HEK293 (cell line): ENCODE data around the gene HEMK1.

ENCODE experiments used
- CTCF ChIA-PET: fragments of 350-600 bp; formaldehyde crosslinking; extraction: SDS; loops from one replicate; lab custom pipeline; 2021; ENCODE audit warnings: antibody characterized with exemption; lab: Yijun Ruan, JAX
- POLR2A ChIA-PET: fragments of 300-600 bp; formaldehyde crosslinking; extraction: SDS; loops from one replicate; lab custom pipeline; 2020; ENCODE audit warnings: antibody characterized with exemption, inconsistent platforms; lab: Yijun Ruan, JAX
- H3K27ac ChIP-seq: fragments of 200-500 bp; sonication (Bioruptor generic); 2 replicates; pipeline ENCODE4 v1.5.1; 2014; ENCODE audit warnings: low read depth, low read length, control low read depth, inconsistent platforms; ENCODE audit errors: extremely low read depth
- H3K36me3 ChIP-seq, 2 experiments: fragments of 200-500 bp in 1 of 2; sonication (Bioruptor generic) in 1 of 2; 1 replicate in 1 of 2; 2 replicates in 1 of 2; pipeline ENCODE4 v1.5.1; 2014 to 2017; ENCODE audit warnings: inconsistent platforms in 2 of 2, low read length in 2 of 2; ENCODE audit not compliant: control insufficient read depth in 2 of 2, insufficient read depth in 1 of 2
- H3K4me1 ChIP-seq: fragments of 200-500 bp; sonication (Bioruptor generic); 2 replicates; pipeline ENCODE4 v1.5.1; 2014; ENCODE audit warnings: mild to moderate bottlenecking, low read length, inconsistent platforms; ENCODE audit not compliant: control insufficient read depth, insufficient read depth
- H3K4me3 ChIP-seq: 2 replicates; pipeline ENCODE4 v1.5.1; 2011; ENCODE audit warnings: low read depth, mild to moderate bottlenecking, control low read depth, low read length, moderate library complexity
- H3K9me3 ChIP-seq: fragments of 200-500 bp; sonication (Bioruptor generic); 2 replicates; pipeline ENCODE4 v1.5.1; 2014; ENCODE audit warnings: low read depth, low read length, inconsistent platforms; ENCODE audit not compliant: control insufficient read depth, insufficient read depth
- SETDB1 ChIP-seq: IDR thresholded peaks from one replicate; pipeline ENCODE4 v1.6.1; 2017; ENCODE audit warnings: mild to moderate bottlenecking, low read length, moderate library complexity, mixed read lengths; ENCODE audit not compliant: insufficient read length
- ZBTB20 ChIP-seq: fragments of 450-650 bp; formaldehyde crosslinking; IDR thresholded peaks from 2 replicates; pipeline ENCODE4 v1.5.1; 2016; ENCODE audit warnings: missing biosample characterization, missing genetic modification characterization
- ZBTB48 ChIP-seq: fragments of 450-650 bp; formaldehyde crosslinking; IDR thresholded peaks from 2 replicates; pipeline ENCODE4 v1.5.1; 2016; ENCODE audit warnings: missing biosample characterization, missing genetic modification characterization
- ZNF214 ChIP-seq: fragments of 450-650 bp; formaldehyde crosslinking; IDR thresholded peaks from 2 replicates; pipeline ENCODE4 v1.5.1; 2017; ENCODE audit warnings: missing biosample characterization, mild to moderate bottlenecking, missing genetic modification characterization, borderline replicate concordance
- ZNF221 ChIP-seq: fragments of 450-650 bp; formaldehyde crosslinking; IDR thresholded peaks from 2 replicates; pipeline ENCODE4 v1.5.1; 2017; ENCODE audit warnings: missing biosample characterization, missing genetic modification characterization, borderline replicate concordance
- ZNF292 ChIP-seq: fragments of 450-650 bp; formaldehyde crosslinking; IDR thresholded peaks from 2 replicates; pipeline ENCODE4 v1.5.1; 2016; ENCODE audit warnings: low read depth, missing biosample characterization, missing genetic modification characterization, borderline replicate concordance
- ZNF350 ChIP-seq: fragments of 450-650 bp; formaldehyde crosslinking; IDR thresholded peaks from 2 replicates; pipeline ENCODE4 v1.5.0; 2017; ENCODE audit warnings: missing biosample characterization, mild to moderate bottlenecking, missing genetic modification characterization
- ZNF394 ChIP-seq: fragments of 450-650 bp; formaldehyde crosslinking; IDR thresholded peaks from 2 replicates; pipeline ENCODE4 v1.5.1; 2016; ENCODE audit warnings: missing biosample characterization, missing genetic modification characterization, mild to moderate bottlenecking, moderate library complexity, borderline replicate concordance
- ZNF48 ChIP-seq: fragments of 450-650 bp; formaldehyde crosslinking; IDR thresholded peaks from 2 replicates; pipeline ENCODE4 v1.5.1; 2016; ENCODE audit warnings: missing biosample characterization, missing genetic modification characterization
- ZNF529 ChIP-seq: fragments of 450-650 bp; formaldehyde crosslinking; IDR thresholded peaks from 2 replicates; pipeline ENCODE4 v1.5.1; 2017; ENCODE audit warnings: missing genetic modification characterization, missing biosample characterization; ENCODE audit not compliant: insufficient replicate concordance
- ZNF585B ChIP-seq: fragments of 450-650 bp; formaldehyde crosslinking; IDR thresholded peaks from 2 replicates; pipeline ENCODE4 v1.5.1; 2016; ENCODE audit warnings: missing biosample characterization, missing genetic modification characterization
- ZNF658 ChIP-seq: fragments of 450-650 bp; formaldehyde crosslinking; IDR thresholded peaks from 2 replicates; pipeline ENCODE4; 2016; ENCODE audit warnings: missing biosample characterization, missing genetic modification characterization
- ZNF660 ChIP-seq: fragments of 450-650 bp; IDR thresholded peaks from 2 replicates; pipeline ENCODE4 v1.5.1; 2018; ENCODE audit warnings: missing biosample characterization, mild to moderate bottlenecking, missing genetic modification characterization
- TF ChIP-seq, protein P1 (sequence below): fragments of 450-650 bp; formaldehyde crosslinking; IDR thresholded peaks from 2 replicates; pipeline ENCODE4 v1.5.1; 2016; ENCODE audit warnings: missing biosample characterization, missing genetic modification characterization
- TF ChIP-seq, protein P2 (sequence below): fragments of 450-650 bp; formaldehyde crosslinking; IDR thresholded peaks from 2 replicates; pipeline ENCODE4 v1.5.1; 2017; ENCODE audit warnings: missing biosample characterization, missing genetic modification characterization
- TF ChIP-seq, protein P3 (sequence below): sonication (generic); formaldehyde crosslinking; IDR thresholded peaks from 2 replicates; pipeline ENCODE4 v1.8.1; 2022; ENCODE audit warnings: mild to moderate bottlenecking, moderate library complexity, missing genetic modification reagents
- TF ChIP-seq, protein P4 (sequence below): fragments of 450-650 bp; formaldehyde crosslinking; conservative IDR thresholded peaks from 2 replicates; pipeline ENCODE4 v1.5.1; 2016; ENCODE audit warnings: low read depth, missing biosample characterization, missing genetic modification characterization
- TF ChIP-seq, protein P5 (sequence below): fragments of 450-650 bp; formaldehyde crosslinking; IDR thresholded peaks from 2 replicates; pipeline ENCODE4 v1.5.1; 2016; ENCODE audit warnings: missing biosample characterization, missing genetic modification characterization

HEMK1 gene

DNA sequence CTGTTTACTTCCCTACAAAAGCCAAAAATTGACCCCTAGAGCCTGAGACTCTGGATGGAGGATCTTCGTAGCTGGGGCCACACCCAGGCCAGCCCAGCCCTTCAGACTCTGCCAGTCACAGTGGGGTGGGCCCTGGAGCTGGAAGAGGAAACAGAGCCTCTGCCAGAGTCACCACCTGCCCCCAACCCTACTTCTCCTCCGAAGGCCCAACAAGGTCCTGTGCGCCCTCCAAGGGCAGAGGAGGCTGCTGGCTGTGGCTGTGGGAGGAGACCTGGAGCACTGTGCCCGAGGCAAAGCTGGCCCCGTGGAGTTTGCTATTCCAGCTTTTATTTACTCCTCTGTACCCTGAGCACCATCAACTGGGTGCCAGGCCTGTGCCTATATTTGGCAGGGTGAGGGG, 23.2 kb downstream of the HEMK1 start:
- ChIA-PET CTCF (interaction anchor here (0.6 to 2.7 kb wide), 5 partner anchors 20 to 152 kb away, joined by 3 to 9 read pairs (median 3); no protein-coding TSS in a partner anchor), POLR2A (no interaction called here)
- H3K27ac ChIP-seq, result no peak overlapping the region
- H3K4me1 ChIP-seq, result no peaks in the 10 kb centered on the region
- H3K4me3 ChIP-seq, result no peak overlapping the region
- no peaks in the 10 kb centered on the region for H3K36me3 ChIP-seq
- H3K9me3 ChIP-seq, result no peaks in the 10 kb centered on the region
- peak; percentile 51; the same call in 1 of the 2 replicates for TF ChIP-seq ZBTB20 (tag by site-specific recombination)
- no peak for TF ChIP-seq SETDB1
- TF ChIP-seq, all 188 proteins: peak for 1

DNA sequence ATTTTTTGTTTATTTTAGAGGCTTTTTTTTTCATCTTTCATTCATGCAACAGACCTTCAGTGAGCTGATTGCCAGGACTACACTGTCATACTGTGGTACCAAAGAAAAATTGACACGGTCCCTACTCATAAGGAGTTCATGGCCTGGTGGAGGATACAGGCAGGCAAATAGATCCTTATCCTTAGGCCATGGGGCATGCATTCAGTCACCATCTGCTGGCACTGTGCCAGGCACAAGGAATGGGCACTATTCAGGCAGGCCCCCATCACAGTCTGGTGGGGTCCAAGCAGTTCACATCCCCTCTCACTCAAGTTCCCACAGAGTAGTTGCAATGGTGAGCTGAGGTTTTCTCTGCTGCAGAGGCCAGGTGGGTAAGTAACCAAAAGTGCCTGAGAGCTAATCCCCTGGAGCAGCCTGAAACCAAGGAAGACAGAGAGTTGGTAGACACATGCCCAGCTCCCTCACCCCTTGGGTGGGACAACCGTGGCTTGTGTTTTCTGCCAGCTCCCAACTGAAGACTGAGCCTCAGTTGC, 25.0 kb downstream of the HEMK1 start:
- no peak for TF ChIP-seq ZBTB48
- no peak for TF ChIP-seq ZNF292 (tag by site-specific recombination)
- TF ChIP-seq ZNF48, result no peak
- TF ChIP-seq, protein P1, sequence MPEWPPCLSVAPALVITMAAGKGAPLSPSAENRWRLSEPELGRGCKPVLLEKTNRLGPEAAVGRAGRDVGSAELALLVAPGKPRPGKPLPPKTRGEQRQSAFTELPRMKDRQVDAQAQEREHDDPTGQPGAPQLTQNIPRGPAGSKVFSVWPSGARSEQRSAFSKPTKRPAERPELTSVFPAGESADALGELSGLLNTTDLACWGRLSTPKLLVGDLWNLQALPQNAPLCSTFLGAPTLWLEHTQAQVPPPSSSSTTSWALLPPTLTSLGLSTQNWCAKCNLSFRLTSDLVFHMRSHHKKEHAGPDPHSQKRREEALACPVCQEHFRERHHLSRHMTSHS (tag by site-specific recombination), result no peak
- TF ChIP-seq, protein P2, sequence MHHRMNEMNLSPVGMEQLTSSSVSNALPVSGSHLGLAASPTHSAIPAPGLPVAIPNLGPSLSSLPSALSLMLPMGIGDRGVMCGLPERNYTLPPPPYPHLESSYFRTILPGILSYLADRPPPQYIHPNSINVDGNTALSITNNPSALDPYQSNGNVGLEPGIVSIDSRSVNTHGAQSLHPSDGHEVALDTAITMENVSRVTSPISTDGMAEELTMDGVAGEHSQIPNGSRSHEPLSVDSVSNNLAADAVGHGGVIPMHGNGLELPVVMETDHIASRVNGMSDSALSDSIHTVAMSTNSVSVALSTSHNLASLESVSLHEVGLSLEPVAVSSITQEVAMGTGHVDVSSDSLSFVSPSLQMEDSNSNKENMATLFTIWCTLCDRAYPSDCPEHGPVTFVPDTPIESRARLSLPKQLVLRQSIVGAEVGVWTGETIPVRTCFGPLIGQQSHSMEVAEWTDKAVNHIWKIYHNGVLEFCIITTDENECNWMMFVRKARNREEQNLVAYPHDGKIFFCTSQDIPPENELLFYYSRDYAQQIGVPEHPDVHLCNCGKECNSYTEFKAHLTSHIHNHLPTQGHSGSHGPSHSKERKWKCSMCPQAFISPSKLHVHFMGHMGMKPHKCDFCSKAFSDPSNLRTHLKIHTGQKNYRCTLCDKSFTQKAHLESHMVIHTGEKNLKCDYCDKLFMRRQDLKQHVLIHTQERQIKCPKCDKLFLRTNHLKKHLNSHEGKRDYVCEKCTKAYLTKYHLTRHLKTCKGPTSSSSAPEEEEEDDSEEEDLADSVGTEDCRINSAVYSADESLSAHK (tag by site-specific recombination), result no peak
- TF ChIP-seq, protein P3, sequence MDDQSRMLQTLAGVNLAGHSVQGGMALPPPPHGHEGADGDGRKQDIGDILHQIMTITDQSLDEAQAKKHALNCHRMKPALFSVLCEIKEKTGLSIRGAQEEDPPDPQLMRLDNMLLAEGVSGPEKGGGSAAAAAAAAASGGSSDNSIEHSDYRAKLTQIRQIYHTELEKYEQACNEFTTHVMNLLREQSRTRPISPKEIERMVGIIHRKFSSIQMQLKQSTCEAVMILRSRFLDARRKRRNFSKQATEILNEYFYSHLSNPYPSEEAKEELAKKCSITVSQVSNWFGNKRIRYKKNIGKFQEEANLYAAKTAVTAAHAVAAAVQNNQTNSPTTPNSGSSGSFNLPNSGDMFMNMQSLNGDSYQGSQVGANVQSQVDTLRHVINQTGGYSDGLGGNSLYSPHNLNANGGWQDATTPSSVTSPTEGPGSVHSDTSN, result no peak
- TF ChIP-seq ZNF394, result no peak
- TF ChIP-seq, protein P4, sequence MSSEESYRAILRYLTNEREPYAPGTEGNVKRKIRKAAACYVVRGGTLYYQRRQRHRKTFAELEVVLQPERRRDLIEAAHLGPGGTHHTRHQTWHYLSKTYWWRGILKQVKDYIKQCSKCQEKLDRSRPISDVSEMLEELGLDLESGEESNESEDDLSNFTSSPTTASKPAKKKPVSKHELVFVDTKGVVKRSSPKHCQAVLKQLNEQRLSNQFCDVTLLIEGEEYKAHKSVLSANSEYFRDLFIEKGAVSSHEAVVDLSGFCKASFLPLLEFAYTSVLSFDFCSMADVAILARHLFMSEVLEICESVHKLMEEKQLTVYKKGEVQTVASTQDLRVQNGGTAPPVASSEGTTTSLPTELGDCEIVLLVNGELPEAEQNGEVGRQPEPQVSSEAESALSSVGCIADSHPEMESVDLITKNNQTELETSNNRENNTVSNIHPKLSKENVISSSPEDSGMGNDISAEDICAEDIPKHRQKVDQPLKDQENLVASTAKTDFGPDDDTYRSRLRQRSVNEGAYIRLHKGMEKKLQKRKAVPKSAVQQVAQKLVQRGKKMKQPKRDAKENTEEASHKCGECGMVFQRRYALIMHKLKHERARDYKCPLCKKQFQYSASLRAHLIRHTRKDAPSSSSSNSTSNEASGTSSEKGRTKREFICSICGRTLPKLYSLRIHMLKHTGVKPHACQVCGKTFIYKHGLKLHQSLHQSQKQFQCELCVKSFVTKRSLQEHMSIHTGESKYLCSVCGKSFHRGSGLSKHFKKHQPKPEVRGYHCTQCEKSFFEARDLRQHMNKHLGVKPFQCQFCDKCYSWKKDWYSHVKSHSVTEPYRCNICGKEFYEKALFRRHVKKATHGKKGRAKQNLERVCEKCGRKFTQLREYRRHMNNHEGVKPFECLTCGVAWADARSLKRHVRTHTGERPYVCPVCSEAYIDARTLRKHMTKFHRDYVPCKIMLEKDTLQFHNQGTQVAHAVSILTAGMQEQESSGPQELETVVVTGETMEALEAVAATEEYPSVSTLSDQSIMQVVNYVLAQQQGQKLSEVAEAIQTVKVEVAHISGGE (tag by site-specific recombination), result no peak
- TF ChIP-seq ZNF350 (tag by site-specific recombination), result no peak
- TF ChIP-seq ZNF660, result no peak
- no peak for TF ChIP-seq ZNF214 (tag by site-specific recombination)
- TF ChIP-seq ZNF529 (tag by site-specific recombination), result no peak
- TF ChIP-seq ZNF221 (tag by site-specific recombination), result no peak
- TF ChIP-seq ZNF658 (tag by site-specific recombination), result no peak
- TF ChIP-seq ZNF585B (tag by site-specific recombination), result no peak
- TF ChIP-seq, protein P5, sequence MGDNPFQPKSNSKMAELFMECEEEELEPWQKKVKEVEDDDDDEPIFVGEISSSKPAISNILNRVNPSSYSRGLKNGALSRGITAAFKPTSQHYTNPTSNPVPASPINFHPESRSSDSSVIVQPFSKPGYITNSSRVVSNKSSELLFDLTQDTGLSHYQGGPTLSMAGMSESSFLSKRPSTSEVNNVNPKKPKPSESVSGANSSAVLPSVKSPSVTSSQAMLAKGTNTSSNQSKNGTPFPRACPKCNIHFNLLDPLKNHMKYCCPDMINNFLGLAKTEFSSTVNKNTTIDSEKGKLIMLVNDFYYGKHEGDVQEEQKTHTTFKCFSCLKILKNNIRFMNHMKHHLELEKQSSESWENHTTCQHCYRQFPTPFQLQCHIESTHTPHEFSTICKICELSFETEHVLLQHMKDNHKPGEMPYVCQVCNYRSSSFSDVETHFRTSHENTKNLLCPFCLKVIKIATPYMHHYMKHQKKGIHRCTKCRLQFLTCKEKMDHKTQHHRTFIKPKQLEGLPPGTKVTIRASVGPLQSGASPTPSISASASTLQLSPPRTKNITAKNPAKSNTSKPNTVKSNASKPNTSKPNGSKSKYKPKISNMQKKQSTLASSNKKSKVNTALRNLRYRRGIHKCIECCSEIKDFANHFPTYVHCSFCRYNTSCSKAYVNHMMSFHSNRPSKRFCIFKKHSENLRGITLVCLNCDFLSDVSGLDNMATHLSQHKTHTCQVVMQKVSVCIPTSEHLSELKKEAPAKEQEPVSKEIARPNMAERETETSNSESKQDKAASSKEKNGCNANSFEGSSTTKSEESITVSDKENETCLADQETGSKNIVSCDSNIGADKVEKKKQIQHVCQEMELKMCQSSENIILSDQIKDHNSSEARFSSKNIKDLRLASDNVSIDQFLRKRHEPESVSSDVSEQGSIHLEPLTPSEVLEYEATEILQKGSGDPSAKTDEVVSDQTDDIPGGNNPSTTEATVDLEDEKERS (tag by site-specific recombination), result no peak
- TF ChIP-seq, all 188 proteins: peak for 0
- ChIA-PET POLR2A (no interaction called here), CTCF (interaction anchor here (0.8 to 0.9 kb wide), 2 partner anchors 16 to 21 kb away, joined by 3 read pairs; no protein-coding TSS in a partner anchor)
- Histone ChIP-seq H3K27ac (no peak overlapping the region), H3K36me3 (no peaks in the 10 kb centered on the region), H3K4me1 (no peaks in the 10 kb centered on the region), H3K9me3 (no peaks in the 10 kb centered on the region), H3K4me3 (no peak overlapping the region)
